AG04449 (cell line): ENCODE measurements around the gene ELL.

ENCODE experiments used
- CTCF ChIA-PET: fragments of 350-600 bp; formaldehyde crosslinking; extraction: SDS; loops from one replicate; lab custom pipeline; 2021; ENCODE audit warnings: antibody characterized with exemption; lab: Yijun Ruan, JAX
- POLR2A ChIA-PET: fragments of 400-600, 350-600 bp; formaldehyde crosslinking; extraction: SDS; loops from one replicate; lab custom pipeline; 2020; ENCODE audit warnings: antibody characterized with exemption, inconsistent platforms; lab: Yijun Ruan, JAX
- DNase-seq: peaks from one replicate; pipeline ENCODE4 v3.0.0-alpha.2; 2010; ENCODE audit warnings: low read depth, low spot score
- H3K4me3 ChIP-seq: 2 replicates; pipeline ENCODE4 v1.5.1; 2011; ENCODE audit warnings: low read depth, mild to moderate bottlenecking, control low read depth, low read length
- CTCF ChIP-seq: IDR thresholded peaks from one replicate; pipeline ENCODE4 v1.5.1; 2011; ENCODE audit warnings: mild to moderate bottlenecking, moderate library complexity, low read length, control low read depth, inconsistent platforms; ENCODE audit not compliant: insufficient read depth; ENCODE audit errors: missing control alignments

ELL gene

GRCh38 chr19:18475762-18476331 lies 46.0 kb downstream of the ELL start:
- POLR2A ChIA-PET = no interaction called here
- no peak for TF ChIP-seq CTCF
- no peak overlapping the region for H3K4me3 ChIP-seq
- DNase-seq = no peak
- CTCF ChIA-PET = interaction anchor here (0.9 to 16.0 kb wide), 5 partner anchors 11 to 21 kb away, joined by 3 to 117 read pairs (median 4); no protein-coding TSS in a partner anchor

GRCh38 chr19:18475004-18475453 lies 46.8 kb downstream of the ELL start:
- H3K4me3 ChIP-seq = no peak overlapping the region
- no peak for DNase-seq
- TF ChIP-seq CTCF = no peak
- POLR2A ChIA-PET = no interaction called here
- CTCF ChIA-PET = interaction anchor here (0.6 to 16.0 kb wide), 5 partner anchors 9 to 21 kb away, joined by 3 to 117 read pairs (median 3); no protein-coding TSS in a partner anchor

- no peak overlapping the region for H3K4me3 ChIP-seq
- ChIA-PET CTCF (interaction anchor here (0.6 to 16.0 kb wide), 5 partner anchors 8 to 25 kb away, joined by 3 to 117 read pairs (median 4); no protein-coding TSS in a partner anchor), POLR2A (no interaction called here)
- no peak for DNase-seq
- no peak for TF ChIP-seq CTCF
Observed at GRCh38 chr19:18474366-18474887, 47.4 kb downstream of the ELL start.

GRCh38 chr19:18473706-18474087 lies 48.2 kb downstream of the ELL start:
- H3K4me3 ChIP-seq = no peak overlapping the region
- ChIA-PET POLR2A (no interaction called here), CTCF (interaction anchor here (1.4 to 16.0 kb wide), 3 partner anchors 9 to 24 kb away, joined by 4 to 117 read pairs (median 5); no protein-coding TSS in a partner anchor)
- DNase-seq = no peak
- TF ChIP-seq CTCF = no peak

- H3K4me3 ChIP-seq = no peak overlapping the region
- ChIA-PET POLR2A (no interaction called here), CTCF (interaction anchor here (0.9 to 16.0 kb wide), 6 partner anchors 8 to 374 kb away, joined by 3 to 117 read pairs (median 4); no protein-coding TSS in a partner anchor)
- no peak for TF ChIP-seq CTCF
- DNase-seq = no peak
Observed at GRCh38 chr19:18473003-18473705, 48.7 kb downstream of the ELL start.

GRCh38 chr19:18470787-18471186 lies 51.1 kb downstream of the ELL start:
- DNase-seq = no peak
- CTCF ChIA-PET = interaction anchor here (0.8 to 16.0 kb wide), 13 partner anchors 9 to 377 kb away, joined by 3 to 117 read pairs (median 9); partner anchors contain the start of genes ELL and REX1BD
- TF ChIP-seq CTCF = no peak
- POLR2A ChIA-PET = no interaction called here
- H3K4me3 ChIP-seq = no peak overlapping the region
